GM19035 (cell line): ENCODE measurements around the gene LACTB.

Source experiments
- ATAC-seq: cut with Tn5 transposase; IDR thresholded peaks from one replicate; pipeline ENCODE4 v1.9.1; 2021; ENCODE audit not compliant: unreplicated experiment

Gene LACTB

DNA sequence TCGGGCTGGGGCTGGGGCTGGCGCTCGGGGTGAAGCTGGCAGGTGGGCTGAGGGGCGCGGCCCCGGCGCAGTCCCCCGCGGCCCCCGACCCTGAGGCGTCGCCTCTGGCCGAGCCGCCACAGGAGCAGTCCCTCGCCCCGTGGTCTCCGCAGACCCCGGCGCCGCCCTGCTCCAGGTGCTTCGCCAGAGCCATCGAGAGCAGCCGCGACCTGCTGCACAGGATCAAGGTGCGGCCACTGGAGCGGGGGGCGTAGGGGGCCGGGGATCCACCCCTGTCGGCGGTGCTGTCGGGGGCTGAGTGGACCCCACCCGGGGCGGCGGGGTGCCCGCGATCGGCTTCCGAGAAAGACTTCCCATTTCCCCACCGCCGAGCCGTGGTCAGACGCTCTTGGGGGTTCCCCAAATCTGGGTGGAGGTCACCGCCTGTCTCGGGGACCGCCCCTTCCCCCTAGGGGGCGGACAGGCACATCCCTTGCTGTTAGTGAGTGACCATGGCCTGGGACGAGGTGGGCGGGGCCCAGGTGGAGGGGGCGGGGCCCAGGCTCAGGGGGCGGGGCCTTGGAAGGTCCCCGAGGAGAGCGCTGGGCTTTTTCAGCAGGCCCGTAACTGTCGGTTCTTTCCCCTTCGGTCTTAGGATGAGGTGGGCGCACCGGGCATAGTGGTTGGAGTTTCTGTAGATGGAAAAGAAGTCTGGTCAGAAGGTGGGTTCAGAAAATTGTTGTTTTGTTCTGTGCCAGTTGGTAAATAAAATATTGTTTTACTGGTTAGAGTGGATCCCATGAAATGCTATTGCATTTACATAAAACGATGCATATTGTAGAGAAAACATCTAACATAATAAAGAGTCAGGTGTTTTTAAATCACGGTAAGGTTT lies 578 bp downstream of the LACTB start:
- ATAC-seq: peak; percentile 89

DNA sequence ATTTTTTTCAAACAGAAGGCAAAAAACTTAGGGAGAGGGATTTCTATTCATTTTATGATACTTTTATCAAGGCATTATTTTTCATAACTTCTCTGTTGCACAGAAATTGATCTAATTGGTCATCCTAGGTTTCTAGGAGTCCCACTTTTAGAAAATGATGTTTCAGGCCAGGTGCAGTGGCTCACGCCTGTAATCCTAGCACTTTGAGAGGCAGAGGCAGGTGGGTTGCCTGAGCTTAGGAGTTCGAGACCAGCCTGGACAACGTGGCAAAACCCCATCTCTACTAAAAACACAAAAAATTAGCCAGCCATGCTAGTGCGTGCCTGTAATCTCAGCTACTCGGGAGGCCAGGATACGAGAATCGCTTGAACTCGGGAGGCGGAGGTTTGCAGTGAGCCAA lies 2.8 kb downstream of the LACTB start:
- no peak for ATAC-seq

DNA sequence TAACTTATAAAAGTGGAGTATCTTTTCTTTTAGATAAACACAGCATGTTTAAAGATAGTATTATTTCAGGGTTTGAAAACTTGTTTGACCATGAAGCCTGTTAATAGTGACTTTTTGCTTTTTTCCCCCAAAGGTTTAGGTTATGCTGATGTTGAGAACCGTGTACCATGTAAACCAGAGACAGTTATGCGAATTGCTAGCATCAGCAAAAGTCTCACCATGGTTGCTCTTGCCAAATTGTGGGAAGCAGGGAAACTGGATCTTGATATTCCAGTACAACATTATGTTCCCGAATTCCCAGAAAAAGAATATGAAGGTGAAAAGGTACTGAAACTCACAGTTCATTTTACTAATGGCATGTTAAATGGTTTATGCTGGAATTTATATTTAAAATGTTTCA lies 5.1 kb downstream of the LACTB start:
- no peak for ATAC-seq

DNA sequence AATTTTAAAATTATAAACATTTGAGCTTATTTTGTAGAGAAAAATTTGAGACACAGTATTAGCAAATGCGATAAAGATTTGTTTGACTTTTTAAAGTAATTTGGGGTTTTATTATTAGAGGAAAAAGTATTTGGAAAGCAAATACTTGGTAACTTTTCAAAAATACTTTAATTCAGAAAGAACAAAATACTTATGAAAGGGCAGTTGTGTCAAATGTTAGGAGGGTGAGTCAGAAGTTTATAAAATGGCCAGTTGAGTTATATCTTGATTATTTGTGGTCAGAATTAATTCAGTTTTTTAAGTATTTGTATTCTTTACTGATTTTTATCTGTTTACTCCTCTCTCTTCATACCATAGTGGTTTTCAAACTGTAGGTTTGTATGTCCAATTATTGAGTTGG lies 12.1 kb downstream of the LACTB start:
- ATAC-seq: no peak

DNA sequence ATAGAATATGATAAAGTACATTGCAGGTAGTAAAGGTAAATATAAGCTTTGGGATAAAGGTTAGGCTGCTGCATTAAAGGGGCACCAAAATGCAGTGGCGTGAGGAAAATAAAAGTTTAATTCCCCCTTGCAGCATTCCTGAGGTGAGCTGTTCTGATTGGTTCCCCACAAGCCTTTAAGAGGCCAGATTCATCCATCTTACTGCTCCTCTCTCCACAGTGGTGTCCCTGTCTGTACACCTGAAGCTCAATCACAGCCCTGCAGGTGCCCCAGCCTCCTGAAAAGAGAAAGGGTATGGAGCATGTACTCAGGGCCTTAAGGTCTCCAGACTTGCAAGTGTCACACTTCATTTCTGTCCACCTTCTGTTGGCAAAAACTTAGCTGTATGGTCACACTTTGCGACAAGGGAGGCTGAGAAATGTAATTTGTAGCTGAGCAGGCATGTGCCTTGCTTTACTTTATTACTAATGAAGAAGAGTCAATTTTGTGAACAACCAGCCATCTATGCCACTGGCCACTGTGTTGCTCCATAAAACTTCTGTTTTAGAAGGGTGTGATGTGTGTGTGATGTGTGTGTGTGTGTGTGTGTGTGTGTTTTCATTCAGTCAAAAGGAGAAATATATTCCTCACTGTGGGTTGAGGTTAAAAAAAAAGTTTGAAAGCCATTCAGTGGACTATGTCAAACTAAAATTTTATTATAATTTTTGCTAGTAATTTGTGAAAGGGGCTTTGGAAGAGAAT lies 12.8 kb downstream of the LACTB start:
- no peak for ATAC-seq

DNA sequence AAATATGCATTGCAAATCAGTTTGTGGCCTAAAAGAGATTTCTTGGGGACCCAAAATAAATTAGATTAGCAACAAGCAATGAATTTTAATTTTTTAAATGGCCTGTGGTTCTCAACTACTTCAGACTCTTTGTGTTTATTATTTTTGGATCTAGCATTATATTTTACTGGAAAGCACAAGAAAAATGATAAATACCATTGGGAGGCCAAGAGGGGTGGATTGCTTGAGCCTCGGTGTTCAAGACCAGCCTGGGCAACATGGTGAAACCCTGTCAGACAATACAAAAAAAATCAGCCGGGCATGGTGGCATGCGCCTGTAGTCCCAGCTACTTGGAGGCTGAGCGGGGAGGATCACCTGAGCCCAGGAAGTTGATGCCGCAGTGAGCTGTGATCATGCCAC lies 13.6 kb downstream of the LACTB start:
- ATAC-seq: no peak

DNA sequence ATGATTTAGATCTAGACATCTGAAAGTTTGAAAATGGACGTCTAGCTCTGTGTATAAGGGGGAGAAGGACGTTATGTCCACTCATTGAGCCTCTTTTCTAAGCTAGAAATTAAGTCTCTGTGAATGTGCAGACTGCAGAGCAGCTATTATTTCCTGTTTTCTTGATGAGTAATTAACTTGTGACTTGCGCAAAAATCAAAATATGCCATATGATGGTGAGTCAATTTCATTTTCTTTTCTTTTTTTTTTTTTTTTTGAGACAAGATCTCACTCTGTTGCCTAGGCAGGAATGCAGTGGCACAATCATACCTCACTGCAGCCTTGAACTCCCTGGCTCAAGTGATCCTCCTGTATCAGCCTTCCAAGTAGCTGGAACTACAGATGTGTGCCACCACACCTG lies 14.1 kb downstream of the LACTB start:
- no peak for ATAC-seq

DNA sequence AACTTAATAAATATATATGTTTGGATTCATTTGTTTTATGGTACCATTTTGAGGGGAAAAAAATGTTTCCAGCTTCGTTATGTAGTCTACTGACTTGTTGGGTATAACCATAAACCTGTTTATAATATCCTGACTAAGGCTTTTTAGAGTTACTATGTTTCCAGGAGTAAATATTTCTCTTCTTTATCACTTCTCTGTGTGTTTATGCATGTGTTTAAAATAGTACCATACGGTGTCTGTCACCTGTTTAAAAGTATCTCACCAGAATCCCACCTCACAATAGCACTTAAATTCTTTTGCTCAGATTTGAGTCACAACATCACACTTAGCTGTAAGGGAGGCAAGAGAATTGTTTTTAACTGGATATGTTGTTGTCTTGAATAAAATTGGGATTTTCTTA lies 15.1 kb downstream of the LACTB start:
- no peak for ATAC-seq

DNA sequence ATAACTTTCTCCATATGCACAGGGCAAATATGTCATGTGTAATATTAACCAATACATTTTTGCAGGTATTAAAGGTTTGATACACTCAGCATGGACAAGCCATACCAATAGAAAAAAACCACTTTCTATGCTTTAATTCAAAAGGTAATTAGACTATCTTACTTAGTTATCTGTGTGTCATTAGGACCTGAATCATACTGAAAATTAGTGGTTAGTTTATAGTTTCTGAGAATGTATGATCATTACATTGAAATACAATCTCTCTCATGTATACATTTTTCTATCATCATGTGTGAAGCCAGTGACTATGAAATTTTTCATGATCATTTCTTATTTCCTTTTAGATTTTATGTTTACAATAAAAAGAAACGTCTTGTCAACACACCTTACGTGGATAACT lies 19.3 kb downstream of the LACTB start:
- ATAC-seq: no peak

DNA sequence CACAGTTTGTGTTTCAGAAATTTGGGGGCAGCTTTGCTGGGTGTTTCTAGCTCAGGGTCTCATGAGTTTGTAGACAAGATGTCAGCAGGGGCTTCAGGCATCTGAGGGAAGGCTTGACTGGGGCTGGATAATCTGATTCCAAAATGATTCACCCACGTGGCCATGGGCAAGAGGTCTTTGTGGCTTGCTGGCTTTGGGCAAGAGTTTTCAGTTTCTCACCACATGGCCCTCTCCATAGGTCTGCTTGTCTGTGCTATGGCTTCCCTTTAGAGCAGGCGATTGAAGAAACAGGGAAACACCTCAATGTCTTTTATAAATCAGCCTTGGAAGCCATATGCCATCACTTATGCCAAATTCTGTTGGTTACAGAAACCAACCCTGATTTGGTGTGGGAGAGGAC lies 23.8 kb downstream of the LACTB start:
- ATAC-seq: no peak

DNA sequence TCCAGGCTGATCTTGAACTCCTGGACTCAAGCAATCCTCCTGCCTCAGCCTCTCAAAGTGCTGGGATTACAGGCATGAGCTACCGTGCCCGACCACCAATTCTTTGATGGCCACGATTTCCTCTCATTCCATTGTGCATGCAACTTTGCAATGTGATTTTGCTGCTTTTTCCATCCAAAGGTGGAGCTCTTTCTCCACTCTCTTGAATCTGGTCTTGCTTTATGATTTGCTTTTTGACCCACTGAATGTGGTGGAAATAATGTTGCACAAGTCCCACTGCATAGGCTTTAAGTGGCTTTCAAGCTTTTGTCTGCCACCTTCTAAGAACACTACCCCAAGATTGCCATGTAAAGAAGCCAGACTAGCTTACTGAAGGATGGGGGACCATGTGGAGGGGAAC lies 25.0 kb downstream of the LACTB start:
- ATAC-seq: no peak

DNA sequence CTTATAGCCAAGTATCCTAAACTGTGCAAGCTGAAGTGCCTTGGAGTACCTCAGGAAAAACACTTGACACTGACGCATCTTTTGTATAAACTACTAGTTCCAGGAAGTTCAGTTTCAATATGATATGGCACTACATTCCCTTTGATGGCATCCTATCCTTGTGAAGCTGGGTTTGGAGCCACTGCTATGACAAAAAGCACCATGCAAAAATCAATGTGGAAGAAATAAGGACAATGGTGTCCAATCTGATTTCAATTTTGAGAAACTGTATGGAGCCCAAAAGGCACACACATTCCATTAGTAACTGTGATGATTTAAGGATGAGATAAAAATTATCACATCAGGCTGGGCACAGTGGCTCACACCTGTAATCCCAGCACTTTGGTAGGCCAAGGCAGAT lies 30.0 kb downstream of the LACTB start:
- no peak for ATAC-seq

DNA sequence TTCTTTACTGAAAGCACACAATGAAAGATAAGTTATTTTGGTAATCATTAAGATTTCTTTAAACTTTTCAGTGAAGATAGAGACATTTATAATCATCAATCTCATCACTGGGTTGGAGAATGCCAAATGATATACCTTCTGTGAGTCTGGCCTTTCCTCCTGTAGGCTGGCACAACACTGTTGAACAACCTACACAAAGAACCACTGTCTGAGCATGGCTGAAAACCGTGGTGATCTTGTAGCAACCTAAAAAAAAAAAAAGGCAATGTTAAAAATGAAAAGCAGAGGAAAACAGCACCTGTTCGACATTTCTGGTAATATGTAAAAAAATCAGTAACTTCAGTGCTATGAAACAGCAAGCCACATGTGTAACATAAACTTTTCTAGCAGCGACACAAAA lies 33.8 kb downstream of the LACTB start:
- no peak for ATAC-seq

DNA sequence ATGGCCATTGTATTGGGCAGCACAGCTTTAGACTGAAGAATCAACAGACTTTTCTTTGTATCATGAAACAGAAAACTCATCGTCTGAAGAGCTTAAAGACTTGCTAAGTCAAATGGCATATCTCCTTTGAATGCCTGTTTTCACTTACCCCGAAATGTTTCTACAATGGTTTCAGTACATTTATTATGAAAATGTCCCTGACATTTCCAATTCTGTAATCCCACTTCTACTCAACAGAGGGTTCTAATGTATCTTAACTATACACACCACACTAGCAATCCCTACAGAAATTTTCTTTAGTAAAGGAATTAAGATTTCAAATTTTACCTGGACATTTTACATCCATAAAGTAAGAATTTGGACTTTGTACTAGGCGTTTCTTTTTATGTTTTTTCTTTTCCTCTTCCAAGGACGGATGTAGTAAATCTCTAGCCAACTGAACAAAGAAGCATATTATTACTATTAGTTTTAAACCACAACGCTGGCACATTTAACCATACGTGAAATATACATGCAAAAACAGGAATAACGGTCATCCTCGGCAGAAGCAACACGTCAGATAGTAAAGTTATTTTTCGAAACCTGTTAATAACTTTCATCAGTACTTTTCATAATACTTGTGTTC lies 34.5 kb downstream of the LACTB start:
- no peak for ATAC-seq

DNA sequence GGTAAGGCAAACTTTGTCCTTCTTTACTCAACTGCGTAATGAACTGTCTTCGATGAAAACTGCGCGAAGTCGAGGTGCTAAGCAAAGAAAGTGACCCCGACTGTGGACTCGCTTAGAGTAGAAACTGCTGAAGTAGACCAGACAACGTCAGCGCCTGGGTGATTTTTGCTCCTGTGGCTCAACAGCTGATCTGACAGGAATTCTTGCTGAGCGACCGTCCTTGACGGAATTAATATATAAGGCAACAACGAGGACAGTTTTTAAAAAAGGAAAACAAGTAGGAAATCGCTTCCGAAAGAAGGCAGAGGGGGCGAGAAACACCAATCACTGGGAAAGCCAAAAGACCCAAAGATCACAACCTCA lies 35.1 kb downstream of the LACTB start:
- ATAC-seq: no peak

DNA sequence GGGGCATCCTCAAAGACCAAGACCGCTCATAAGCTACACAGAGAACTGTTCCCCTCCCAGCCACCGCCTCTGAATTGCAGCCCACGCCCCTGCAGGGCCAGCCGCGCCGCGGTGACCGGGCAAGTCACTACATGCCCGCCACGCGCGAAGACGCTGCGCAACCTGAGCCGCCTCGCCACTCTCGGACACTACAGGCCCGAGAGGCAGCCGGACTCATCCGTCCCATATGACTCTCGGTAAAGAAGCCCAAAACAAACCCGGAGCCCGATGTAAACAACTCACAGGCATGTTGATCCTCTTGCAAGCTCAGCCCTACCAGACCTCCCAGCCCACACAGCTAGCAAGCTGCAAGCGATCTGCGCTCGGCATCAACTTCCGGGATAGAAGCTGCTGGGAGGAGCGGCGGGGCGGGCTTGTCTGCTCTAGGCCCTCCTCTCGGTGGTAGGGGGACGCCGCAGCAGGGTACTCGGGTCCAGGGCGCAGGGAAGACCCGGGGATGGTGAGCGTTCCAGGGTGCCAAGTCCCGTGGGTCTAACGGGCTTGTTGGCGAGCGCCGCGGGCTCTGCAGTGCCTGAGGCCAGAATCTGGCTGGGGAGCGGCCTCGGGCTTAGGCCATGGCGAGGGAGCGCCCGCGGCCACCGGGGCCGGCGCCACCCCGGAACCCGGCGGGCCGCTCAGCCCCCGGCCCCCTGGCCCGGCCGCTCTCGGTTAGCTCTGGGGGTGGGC lies 35.6 kb downstream of the LACTB start, which contains the start of gene RPS27L:
Gene RPS27L, minus strand, starts transcription at position 360 of the 726 bp plus-strand sequence. Its CDS starts 72 bp downstream, at position 288.
- peak; percentile 86 for ATAC-seq

DNA sequence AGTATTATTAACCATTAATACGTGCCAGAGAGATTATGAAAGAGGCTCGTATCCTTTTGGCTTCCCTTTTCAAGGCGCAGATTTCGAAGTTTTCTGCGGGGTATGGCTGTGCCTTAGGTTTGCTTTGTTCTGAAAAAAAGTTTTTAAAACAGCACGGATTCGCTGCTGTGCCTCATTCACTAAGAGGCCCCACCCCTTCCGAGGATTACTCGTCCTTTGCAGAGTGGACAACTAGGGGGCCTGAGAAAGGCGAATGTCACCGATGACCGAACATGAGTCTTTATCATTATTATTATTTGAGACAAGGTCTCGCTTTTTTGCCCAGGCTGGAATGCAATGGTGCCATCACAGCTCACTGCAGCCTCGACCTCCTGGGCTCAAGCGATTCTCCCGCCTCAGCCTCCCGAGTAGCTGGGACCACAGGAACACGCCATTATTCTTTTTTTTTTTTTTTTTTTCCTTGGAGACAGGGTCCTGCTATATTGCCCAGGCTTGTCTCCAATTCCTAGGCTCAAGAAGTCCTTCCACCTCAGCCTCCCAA lies 36.3 kb downstream of the LACTB start:
- ATAC-seq: peak; percentile 33

DNA sequence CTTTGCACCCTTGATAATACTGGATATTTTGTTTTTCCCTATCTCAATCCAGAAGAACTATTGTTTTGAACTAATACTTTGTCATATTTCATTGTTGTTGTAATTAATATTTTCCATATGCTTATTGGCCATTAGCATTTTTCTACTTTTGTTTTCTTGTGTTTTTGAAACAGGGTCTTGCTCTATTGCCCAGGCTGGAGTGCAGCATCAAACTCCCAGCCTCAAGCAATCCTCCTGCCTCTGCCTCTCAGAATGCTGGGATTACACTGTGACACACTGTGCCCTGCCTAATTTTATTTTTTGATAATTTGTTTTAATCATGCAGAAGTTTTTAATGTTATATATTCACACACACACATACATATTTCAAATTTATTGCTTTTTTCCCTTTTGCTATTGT lies 39.0 kb downstream of the LACTB start:
- no peak for ATAC-seq

DNA sequence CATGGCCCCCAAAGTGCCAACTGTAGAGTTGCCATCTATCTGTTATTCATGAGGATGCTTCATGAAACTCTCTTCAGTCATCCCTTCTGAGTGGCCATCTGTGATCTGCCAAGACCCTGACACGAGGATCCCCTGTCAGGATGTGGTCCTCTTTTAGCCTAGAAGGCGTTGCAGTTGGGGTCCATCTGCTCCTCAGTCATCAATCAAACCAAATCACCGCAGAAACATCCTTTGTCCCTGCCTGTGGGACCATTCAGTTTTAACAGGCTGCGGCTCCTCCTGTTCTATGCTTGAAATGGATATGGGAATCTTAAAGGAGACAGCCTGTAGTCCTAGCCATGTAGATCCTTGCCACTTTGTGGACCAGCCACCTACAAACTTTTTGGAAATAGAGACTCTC lies 41.6 kb downstream of the LACTB start:
- no peak for ATAC-seq

DNA sequence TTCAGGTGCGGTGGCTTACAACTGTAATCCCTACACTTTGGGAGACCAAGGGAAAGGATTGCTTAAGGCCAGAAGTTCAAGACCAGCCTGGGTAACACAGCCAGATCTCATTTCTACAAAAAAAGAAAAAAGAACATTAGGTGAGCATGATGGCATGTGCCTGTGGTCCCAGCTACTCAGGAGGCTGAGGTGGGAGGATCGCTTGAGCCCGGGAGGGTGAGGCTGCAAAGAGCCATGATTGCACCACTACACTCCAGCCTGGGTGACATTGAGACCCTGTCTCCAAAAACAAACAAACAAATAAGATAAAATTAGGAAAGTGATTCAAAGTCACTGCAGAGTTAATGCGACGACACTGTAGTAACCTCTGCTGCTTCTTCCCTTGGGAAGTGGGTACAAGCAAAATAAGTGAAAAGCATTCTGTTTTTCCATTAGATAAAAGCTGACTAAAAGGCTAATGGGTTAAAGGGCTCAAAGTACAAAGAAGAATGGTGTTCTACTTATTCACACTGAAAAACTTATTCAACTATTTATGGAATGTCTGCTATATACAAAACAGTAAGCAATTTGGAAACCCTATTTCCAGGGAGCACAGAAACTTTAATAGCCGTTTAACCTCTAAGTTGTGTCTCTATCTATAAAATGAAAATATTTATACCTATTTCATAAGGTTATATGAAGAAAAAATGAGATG lies 43.7 kb downstream of the LACTB start:
- ATAC-seq: no peak
